GM19240 (cell line): ENCODE results near the gene CXCL14.

ENCODE experiments used
- DNase-seq: peaks from one replicate; pipeline ENCODE4 v3.0.0; 2011; ENCODE audit warnings: low spot score; ENCODE audit not compliant: insufficient read length

Gene CXCL14

GRCh38 chr5:135578685-135579341 lies at the start of gene CXCL14:
TSS of gene CXCL14 (minus strand) at chr5:135578991. CDS start at chr5:135578778, 213 bp downstream.
- no peak for DNase-seq

GRCh38 chr5:135626636-135627035 lies 47.8 kb upstream of the CXCL14 start:
- no peak for DNase-seq

GRCh38 chr5:135625961-135626360 lies 47.2 kb upstream of the CXCL14 start:
- DNase-seq: no peak

GRCh38 chr5:135625486-135625885 lies 46.7 kb upstream of the CXCL14 start:
- DNase-seq: no peak

- DNase-seq: no peak
Measured at GRCh38 chr5:135625061-135625460, 46.3 kb upstream of the CXCL14 start.

- no peak for DNase-seq
Measured at GRCh38 chr5:135623186-135623715, 44.5 kb upstream of the CXCL14 start.

GRCh38 chr5:135615581-135616260 lies 36.9 kb upstream of the CXCL14 start:
- no peak for DNase-seq

GRCh38 chr5:135615171-135615570 lies 36.4 kb upstream of the CXCL14 start:
- DNase-seq: no peak

- no peak for DNase-seq
Measured at GRCh38 chr5:135609981-135610380, 31.2 kb upstream of the CXCL14 start.

GRCh38 chr5:135608761-135609443 lies 30.1 kb upstream of the CXCL14 start:
- no peak for DNase-seq

GRCh38 chr5:135608361-135608760 lies 29.6 kb upstream of the CXCL14 start:
- no peak for DNase-seq

- DNase-seq: no peak
Measured at GRCh38 chr5:135606431-135606830, 27.6 kb upstream of the CXCL14 start.

- no peak for DNase-seq
Measured at GRCh38 chr5:135605221-135605620, 26.4 kb upstream of the CXCL14 start.

GRCh38 chr5:135604056-135604455 lies 25.3 kb upstream of the CXCL14 start:
- DNase-seq: no peak

GRCh38 chr5:135602882-135603721 lies 24.3 kb upstream of the CXCL14 start:
- no peak for DNase-seq

GRCh38 chr5:135601466-135601865 lies 22.7 kb upstream of the CXCL14 start:
- DNase-seq: no peak

- no peak for DNase-seq
Measured at GRCh38 chr5:135600971-135601381, 22.2 kb upstream of the CXCL14 start.

- DNase-seq: no peak
Measured at GRCh38 chr5:135600152-135600570, 21.4 kb upstream of the CXCL14 start.

- DNase-seq: no peak
Measured at GRCh38 chr5:135599421-135600151, 20.8 kb upstream of the CXCL14 start.

- no peak for DNase-seq
Measured at GRCh38 chr5:135598691-135599395, 20.1 kb upstream of the CXCL14 start.
